Endothelial cell of umbilical vein (primary cell): Measurements from ENCODE around the gene TRIP13. TPM values are rescaled to one million over a fixed set of nuclear protein-coding genes. Genes with fewer than 3 reads are reported as not detected.
"Not testable (repeated sequence)": the region's sequence is repeated elsewhere in the genome, so short reads cannot be mapped to it uniquely, and the experiment has no call there.

ENCODE experiments used
- BruUV-seq: library from RNA; stranded (reverse); fragments of 400-500 nt; replicated peaks from 2 replicates; lab custom pipeline; 2021; lab: Mats Ljungman, UMichigan
- CTCF ChIA-PET: fragments of 300-600, 350-600 bp; sonication (Branson Sonifier 250); formaldehyde crosslinking; loops from one replicate; lab custom pipeline; 2021; ENCODE audit warnings: antibody characterized with exemption, inconsistent platforms; lab: Charles Lee
- POLR2A ChIA-PET: fragments of 300-600, 350-600 bp; sonication (Branson Sonifier 250); formaldehyde crosslinking; loops from one replicate; lab custom pipeline; 2021; ENCODE audit warnings: antibody characterized with exemption, inconsistent platforms; lab: Charles Lee
- DNase-seq: peaks from one replicate; pipeline ENCODE4 v3.0.0-alpha.2; 2011; ENCODE audit warnings: low read depth, low spot score
- FAIRE-seq: peaks from 2 replicates; lab custom pipeline; 2011; peaks lifted over from hg19 to GRCh38; lab: Jason Lieb, UNC
- H2AFZ ChIP-seq: 2 replicates; pipeline ENCODE4 v1.6.0; 2012; ENCODE audit warnings: low read depth, low read length, control low read depth, inconsistent platforms
- H3K27ac ChIP-seq: 2 replicates; pipeline ENCODE4 v1.5.1; 2011; ENCODE audit warnings: low read depth, mild to moderate bottlenecking, control low read depth, low read length, moderate library complexity; ENCODE audit not compliant: insufficient read depth
- H3K27me3 ChIP-seq, 2 experiments: 2 replicates each; pipeline versions ENCODE4 v1.6.0 to v1.6.1; 2011; ENCODE audit warnings: low read length in 2 of 2, mixed read lengths in 1 of 2; ENCODE audit not compliant: control insufficient read depth in 2 of 2, insufficient read depth in 2 of 2
- H3K36me3 ChIP-seq, 2 experiments: 2 replicates in 1 of 2; 3 replicates in 1 of 2; pipeline ENCODE4 v1.5.1; 2011; ENCODE audit warnings: low read length in 2 of 2, mild to moderate bottlenecking in 1 of 2, moderate library complexity in 1 of 2; ENCODE audit not compliant: control insufficient read depth in 2 of 2, insufficient read depth in 2 of 2; ENCODE audit errors: extremely low read depth in 1 of 2
- H3K4me1 ChIP-seq: 3 replicates; pipeline ENCODE4 v1.5.1; 2011; ENCODE audit warnings: mild to moderate bottlenecking, low read length; ENCODE audit not compliant: control insufficient read depth, insufficient read depth; ENCODE audit errors: extremely low read depth
- H3K4me2 ChIP-seq: 2 replicates; pipeline ENCODE4 v1.6.1; 2011; ENCODE audit warnings: low read length, control low read depth, mixed read lengths; ENCODE audit not compliant: insufficient read depth
- H3K4me3 ChIP-seq, 3 experiments: fragments of 200-600 bp in 1 of 3; sonication (generic), shearing (Covaris generic) in 1 of 3; replicated peaks in 1 of 3; 2 replicates each; pipeline ENCODE4 v1.5.1; 2011 to 2016; ENCODE audit warnings: control low read depth in 3 of 3, low read length in 3 of 3, mild to moderate bottlenecking in 2 of 3, inconsistent platforms in 1 of 3, low read depth in 1 of 3, moderate library complexity in 1 of 3; ENCODE audit not compliant: insufficient read depth in 1 of 3
- H3K79me2 ChIP-seq: 2 replicates; pipeline ENCODE4 v1.6.0; 2012; ENCODE audit warnings: low read length, inconsistent platforms; ENCODE audit not compliant: control insufficient read depth, insufficient read depth
- H3K9ac ChIP-seq: replicated peaks from 2 replicates; pipeline ENCODE3; 2011; ENCODE audit warnings: low read length, control low read depth; ENCODE audit not compliant: insufficient read depth; ENCODE audit errors: extremely low read depth
- H3K9me1 ChIP-seq: replicated peaks from 3 replicates; pipeline ENCODE4 v1.6.0; 2011; ENCODE audit warnings: mild to moderate bottlenecking, low read length; ENCODE audit not compliant: control insufficient read depth, insufficient read depth; ENCODE audit errors: extremely low read depth
- H3K9me3 ChIP-seq: replicated peaks from 2 replicates; pipeline ENCODE4 v1.5.1; 2012; ENCODE audit warnings: low read length, inconsistent platforms; ENCODE audit not compliant: control insufficient read depth, insufficient read depth
- H4K20me1 ChIP-seq: replicated peaks from 2 replicates; pipeline ENCODE3; 2011; ENCODE audit warnings: mild to moderate bottlenecking, low read length; ENCODE audit not compliant: control insufficient read depth, insufficient read depth; ENCODE audit errors: extremely low read depth
- EZH2 ChIP-seq: IDR thresholded peaks from 2 replicates; pipeline ENCODE4 v1.6.1; 2012; ENCODE audit warnings: borderline replicate concordance, low read depth, mild to moderate bottlenecking, moderate library complexity, low read length, inconsistent platforms; ENCODE audit not compliant: severe bottlenecking
- FOS ChIP-seq: IDR thresholded peaks from 2 replicates; pipeline ENCODE4 v1.6.1; 2011; ENCODE audit warnings: mild to moderate bottlenecking, low read length, moderate library complexity, borderline replicate concordance; ENCODE audit not compliant: insufficient read depth
- GATA2 ChIP-seq: IDR thresholded peaks from 2 replicates; pipeline ENCODE4 v1.7.0; 2011; ENCODE audit warnings: low read depth, mild to moderate bottlenecking, moderate library complexity, mixed read lengths, low read length; ENCODE audit not compliant: insufficient read length, insufficient read depth
- JUN ChIP-seq: IDR thresholded peaks from 2 replicates; pipeline ENCODE4 v1.6.1; 2011; ENCODE audit warnings: borderline replicate concordance, low read depth; ENCODE audit not compliant: insufficient read length, insufficient read depth
- MYC ChIP-seq: IDR thresholded peaks from one replicate; pipeline ENCODE4 v1.6.1; 2011; ENCODE audit warnings: mild to moderate bottlenecking, low read depth, low read length
- POLR2A ChIP-seq: IDR thresholded peaks from 2 replicates; pipeline ENCODE4 v1.6.1; 2012; ENCODE audit warnings: low read depth, mild to moderate bottlenecking, control low read depth, low read length
- POLR2AphosphoS5 ChIP-seq: IDR thresholded peaks from 2 replicates; pipeline ENCODE4 v1.6.1; 2012; ENCODE audit warnings: low read depth, mild to moderate bottlenecking, control low read depth, low read length, moderate library complexity; ENCODE audit not compliant: insufficient read depth
- dilution Hi-C: fragments of 300-500 bp; cut with MboI; formaldehyde crosslinking; loops from one replicate; pipeline ENCODE4 v1.15.0; 2019; ENCODE audit warnings: low sequenced_read_pairs; ENCODE audit not compliant: extremely low pct_ligation_motif_present
- intact Hi-C: fragments of 100-400 bp; cut with micrococcal nuclease; formaldehyde crosslinking; loops from one replicate; pipeline ENCODE4 v1.10.0; 2022
- polyA plus RNA-seq, 4 experiments: library from polyadenylated mRNA; depleted of rRNA in 3 of 4; stranded (reverse) in 3 of 4; unstranded in 1 of 4; fragments of >200 nt; gene quantifications; 2 replicates each; pipeline versions ENCODE4 v1.2.1 to v1.2.3, GENCODE V29; 2011 to 2012; ENCODE audit warnings: missing spikeins in 1 of 4
- total RNA-seq: library from RNA; stranded (reverse); gene quantifications from 2 replicates; pipeline ENCODE4 v1.2.3, GENCODE V29; 2021
- TF ChIP-seq, protein P1 (sequence below): IDR thresholded peaks from 2 replicates; pipeline ENCODE4 v1.6.1; 2011; ENCODE audit not compliant: insufficient read depth, insufficient read length
- TF ChIP-seq, protein P2 (sequence below), 2 donors: IDR thresholded peaks; 1 replicate in 1 of 2; 2 replicates in 1 of 2; pipeline ENCODE4 v1.5.1; 2011; ENCODE audit warnings: low read length in 2 of 2, mild to moderate bottlenecking in 2 of 2, moderate library complexity in 2 of 2, control low read depth in 1 of 2, inconsistent platforms in 1 of 2, low read depth in 1 of 2; ENCODE audit not compliant: insufficient read depth in 1 of 2; ENCODE audit errors: extremely low read depth in 1 of 2

Gene TRIP13
- total and polyA plus RNA-seq, 2 donors (not counting 3 experiments of a cell fraction or from before 2014, with no cell fraction given): 17.4 to 39.0 TPM

DNA sequence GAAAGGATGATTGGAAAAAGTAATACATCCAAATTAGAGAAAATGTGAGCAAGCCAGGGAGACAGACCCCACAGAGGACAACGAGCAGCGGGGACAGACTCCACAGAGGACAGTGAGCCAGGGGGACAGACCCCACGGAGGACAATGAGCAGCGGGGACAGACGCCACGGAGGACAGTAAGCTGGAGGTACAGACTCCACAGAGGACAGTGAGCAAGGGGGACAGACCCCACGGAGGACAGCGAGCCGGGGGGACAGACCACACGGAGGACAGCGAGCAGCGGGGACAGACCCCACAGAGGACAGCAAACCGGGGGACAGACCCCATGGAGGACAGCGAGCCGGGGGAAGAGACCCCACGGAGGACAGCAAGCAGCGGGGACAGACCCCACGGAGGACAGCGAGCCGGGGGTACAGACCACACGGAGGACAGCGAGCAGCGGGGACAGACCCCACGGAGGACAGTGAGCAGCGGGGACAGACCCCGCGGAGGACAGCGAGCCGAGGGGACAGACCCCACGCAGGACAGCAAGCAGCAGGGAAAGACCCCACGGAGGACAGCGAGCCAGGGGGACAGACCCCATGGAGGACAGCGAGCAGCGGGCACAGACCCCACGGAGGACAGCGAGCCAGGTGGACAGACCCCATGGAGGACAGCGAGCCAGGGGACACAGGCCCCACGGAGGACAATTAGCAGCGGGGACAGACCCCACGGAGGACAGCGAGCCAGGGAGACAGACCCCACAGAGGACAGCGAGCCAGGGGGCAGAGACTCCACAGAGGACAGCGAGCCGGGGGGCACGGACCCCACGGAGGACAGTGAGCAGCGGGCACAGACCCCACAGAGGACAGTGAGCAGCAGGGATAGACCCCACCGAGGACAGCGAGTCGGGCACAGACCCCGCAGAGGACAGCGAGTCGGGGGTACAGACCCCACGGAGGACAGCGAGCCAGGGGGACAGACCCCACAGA, 40.0 kb upstream of the TRIP13 start:
- CTCF ChIA-PET: no interaction called here
- no peaks in the 10 kb centered on the region for H3K79me2 ChIP-seq

DNA sequence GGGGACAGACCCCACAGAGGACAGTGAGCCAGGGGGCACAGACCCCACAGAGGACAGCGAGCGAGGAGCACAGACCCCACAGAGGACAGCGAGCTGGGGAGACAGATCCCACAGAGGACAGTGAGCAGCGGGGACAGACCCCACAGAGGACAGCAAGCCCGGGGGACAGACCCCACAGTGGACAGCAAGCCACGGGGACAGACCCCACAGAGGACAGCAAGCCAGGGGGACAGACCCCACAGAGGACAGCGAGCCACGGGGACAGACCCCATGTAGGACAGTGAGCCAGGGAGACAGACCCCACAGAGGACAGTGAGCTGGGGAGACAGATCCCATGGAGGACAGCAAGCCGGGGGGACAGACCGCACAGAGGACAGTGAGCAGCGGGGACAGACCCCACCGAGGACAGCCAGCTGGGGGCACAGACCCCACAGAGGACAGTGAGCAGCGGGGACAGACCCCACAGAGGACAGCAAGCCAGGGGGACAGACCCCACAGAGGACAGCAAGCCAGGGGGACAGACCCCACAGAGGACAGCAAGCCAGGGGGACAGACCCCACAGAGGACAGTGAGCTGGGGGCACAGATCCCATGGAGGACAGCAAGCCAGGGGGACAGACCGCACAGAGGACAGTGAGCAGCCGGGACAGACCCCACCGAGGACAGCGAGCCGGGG, 39.1 kb upstream of the TRIP13 start:
- H3K79me2 ChIP-seq, dilution Hi-C loops, H3K9me3 ChIP-seq, H3K27me3 ChIP-seq, H3K9ac ChIP-seq, H3K4me1 ChIP-seq, H3K27ac ChIP-seq, H3K36me3 ChIP-seq, FAIRE-seq, POLR2A ChIA-PET, H3K4me2 ChIP-seq, H2AFZ ChIP-seq, H3K9me1 ChIP-seq, BruUV-seq, H4K20me1 ChIP-seq, intact Hi-C loops, CTCF ChIA-PET, DNase-seq, H3K4me3 ChIP-seq: not testable (repeated sequence)

More for the DNA sequence above, 40.0 kb upstream of the TRIP13 start:
- DNase-seq (no peak), FAIRE-seq (no peak)
- no peak overlapping the region for H3K4me2 ChIP-seq
- H3K9ac ChIP-seq: no peak overlapping the region
- H4K20me1 ChIP-seq: no peaks in the 10 kb centered on the region
- H3K27ac ChIP-seq: no peak overlapping the region
- no TSS peak for BruUV-seq
- H2AFZ ChIP-seq: no peak overlapping the region
- no peaks in the 10 kb centered on the region for H3K9me1 ChIP-seq
- no peaks in the 10 kb centered on the region for H3K36me3 ChIP-seq
- POLR2A ChIA-PET: no interaction called here
- no peak overlapping the region for H3K4me3 ChIP-seq
- no peaks in the 10 kb centered on the region for H3K27me3 ChIP-seq
- TF ChIP-seq POLR2A: no peak
- TF ChIP-seq EZH2: no peak
- TF ChIP-seq, protein P1, sequence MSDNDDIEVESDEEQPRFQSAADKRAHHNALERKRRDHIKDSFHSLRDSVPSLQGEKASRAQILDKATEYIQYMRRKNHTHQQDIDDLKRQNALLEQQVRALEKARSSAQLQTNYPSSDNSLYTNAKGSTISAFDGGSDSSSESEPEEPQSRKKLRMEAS: no peak
- TF ChIP-seq MYC: no peak
- TF ChIP-seq POLR2AphosphoS5: no peak
- TF ChIP-seq JUN: no peak
- TF ChIP-seq GATA2: no peak
- TF ChIP-seq FOS: no peak
- TF ChIP-seq, protein P2, sequence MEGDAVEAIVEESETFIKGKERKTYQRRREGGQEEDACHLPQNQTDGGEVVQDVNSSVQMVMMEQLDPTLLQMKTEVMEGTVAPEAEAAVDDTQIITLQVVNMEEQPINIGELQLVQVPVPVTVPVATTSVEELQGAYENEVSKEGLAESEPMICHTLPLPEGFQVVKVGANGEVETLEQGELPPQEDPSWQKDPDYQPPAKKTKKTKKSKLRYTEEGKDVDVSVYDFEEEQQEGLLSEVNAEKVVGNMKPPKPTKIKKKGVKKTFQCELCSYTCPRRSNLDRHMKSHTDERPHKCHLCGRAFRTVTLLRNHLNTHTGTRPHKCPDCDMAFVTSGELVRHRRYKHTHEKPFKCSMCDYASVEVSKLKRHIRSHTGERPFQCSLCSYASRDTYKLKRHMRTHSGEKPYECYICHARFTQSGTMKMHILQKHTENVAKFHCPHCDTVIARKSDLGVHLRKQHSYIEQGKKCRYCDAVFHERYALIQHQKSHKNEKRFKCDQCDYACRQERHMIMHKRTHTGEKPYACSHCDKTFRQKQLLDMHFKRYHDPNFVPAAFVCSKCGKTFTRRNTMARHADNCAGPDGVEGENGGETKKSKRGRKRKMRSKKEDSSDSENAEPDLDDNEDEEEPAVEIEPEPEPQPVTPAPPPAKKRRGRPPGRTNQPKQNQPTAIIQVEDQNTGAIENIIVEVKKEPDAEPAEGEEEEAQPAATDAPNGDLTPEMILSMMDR (IDR thresholded peaks at IDR 0.05; ENCODE audit: extremely low read depth in 1 of 2, insufficient read depth in 1 of 2, low read depth in 1 of 2, low read length in 2 of 2): no peak
- H3K9me3 ChIP-seq: no peaks in the 10 kb centered on the region
- dilution Hi-C loops: no loop called here
- H3K4me1 ChIP-seq: no peaks in the 10 kb centered on the region
- intact Hi-C loops: no loop called here
